Body of pancreas (tissue), 4 donors: ENCODE measurements around the gene IL1A. TPM values are rescaled to one million over a fixed set of nuclear protein-coding genes. Genes with fewer than 3 reads are reported as not detected.
"Not testable (repeated sequence)": the region's sequence is repeated elsewhere in the genome, so short reads cannot be mapped to it uniquely, and the experiment has no call there.

Source experiments
- ATAC-seq: fragments of 150-250 bp; one replicate; pipeline ENCODE4 v1.9.1; 2016
- DNase-seq, 4 donors: peaks; one replicate each; pipeline ENCODE4 v3.0.0-alpha.2; 2019
- H3K27ac ChIP-seq, 4 donors: fragments of 200-600 bp; sonication (generic); 1 replicate in 3 of 4; 2 replicates in 1 of 4; pipeline versions ENCODE4 v1.5.1 to v1.6.1; 2016 to 2019; ENCODE audit warnings: mild to moderate bottlenecking in 1 of 4, mixed read lengths in 1 of 4, moderate library complexity in 1 of 4
- H3K27me3 ChIP-seq, 2 donors: fragments of 200-600 bp; sonication (generic); one replicate each; pipeline ENCODE4 v1.6.0; 2016; ENCODE audit warnings: mild to moderate bottlenecking in 1 of 2
- H3K36me3 ChIP-seq, 2 donors: fragments of 200-600 bp; sonication (generic); replicated peaks in 1 of 2; 2 replicates each; pipeline ENCODE4 v1.5.1; 2016; ENCODE audit warnings: low read depth in 2 of 2; ENCODE audit not compliant: insufficient read depth in 1 of 2
- H3K4me1 ChIP-seq: fragments of 200-600 bp; sonication (generic); one replicate; pipeline ENCODE4 v1.6.0; 2016
- H3K4me3 ChIP-seq, 2 donors: fragments of 200-600 bp; sonication (generic); 1 replicate in 1 of 2; 2 replicates in 1 of 2; pipeline ENCODE4 v1.5.1; 2016 to 2019
- H3K9me3 ChIP-seq, 3 donors: fragments of 200-600 bp; sonication (generic); 1 replicate in 2 of 3; 2 replicates in 1 of 3; pipeline ENCODE4 v1.5.1; 2016
- CTCF ChIP-seq, 7 experiments: fragments of 450-650 bp in 4 of 7; fragments of 200-600 bp in 3 of 7; sonication (generic) in 3 of 7; IDR thresholded peaks; one replicate each; pipeline ENCODE4 v1.5.1; 2016 to 2019; ENCODE audit warnings: antibody characterized with exemption in 7 of 7
- POLR2A ChIP-seq, 3 donors: fragments of 450-650 bp; IDR thresholded peaks; one replicate each; pipeline ENCODE4 v1.6.1; 2016; ENCODE audit warnings: antibody characterized with exemption in 3 of 3, mild to moderate bottlenecking in 2 of 3
- WGBS, 2 donors: methylation state at CpG; one replicate each; pipeline ENCODE4 v1.1.5; 2017; 5-methylcytosine and 5-hydroxymethylcytosine counted together
- intact Hi-C: fragments of 100-400 bp; cut with DNase I; formaldehyde crosslinking; loops from one replicate; pipeline ENCODE4 v1.15.1; 2023
- total RNA-seq, 2 donors: library from RNA; depleted of rRNA; stranded (reverse); fragments of >200 nt; gene quantifications; one replicate each; pipeline ENCODE4 v1.1.0, GENCODE V29; 2016

IL1A gene
- total RNA-seq = not detected

DNA sequence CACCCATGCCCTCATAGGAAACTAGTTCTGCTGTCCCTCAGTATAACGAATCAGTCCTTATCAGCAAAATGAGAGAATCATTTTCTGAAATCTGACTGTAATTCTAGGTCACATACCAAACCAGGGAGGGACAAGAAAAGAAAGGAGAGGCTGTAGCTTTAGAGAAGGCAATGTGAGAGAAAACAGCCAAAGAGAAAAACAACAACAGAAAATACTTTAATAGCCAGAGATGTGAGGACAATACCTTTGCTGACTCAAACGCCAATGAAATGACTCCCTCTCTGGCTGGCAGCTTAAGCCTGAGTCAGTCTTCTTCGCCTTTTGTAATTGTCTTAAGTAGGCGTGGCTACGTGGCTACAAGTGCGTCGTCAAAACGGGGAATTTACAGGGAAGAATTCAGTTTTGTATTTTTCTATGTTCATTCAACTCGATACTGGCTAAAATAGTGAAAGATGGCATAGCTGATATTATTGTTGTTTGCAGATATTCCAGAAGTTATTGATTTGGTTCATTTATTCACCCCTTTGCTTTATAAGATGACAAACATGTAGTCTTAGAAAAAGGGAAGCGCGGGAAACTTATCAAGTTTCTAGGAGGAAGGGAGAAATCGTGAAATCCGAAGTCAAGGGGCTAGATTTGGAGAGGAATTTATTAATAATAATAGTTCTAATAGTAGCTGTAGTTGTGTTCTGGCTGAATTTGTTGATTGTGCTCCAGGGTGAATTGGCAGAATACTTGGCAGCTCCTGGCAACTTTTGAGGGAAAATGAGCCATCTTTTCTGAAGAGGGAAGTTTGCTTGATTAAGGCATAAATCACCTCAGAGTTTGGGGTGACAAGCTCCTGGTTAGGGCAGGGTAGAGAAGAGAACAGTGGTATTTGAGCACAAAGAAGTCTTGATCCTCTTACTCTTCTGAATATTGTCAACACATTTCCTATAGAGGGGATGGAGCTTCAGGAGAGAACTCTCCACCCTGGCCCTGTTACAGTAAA is at the start of gene IL1A:
Gene IL1A (minus strand): TSS at position 295 of the 991 bp plus-strand sequence. CDS start 723 bp downstream, outside the sequence.
- H3K27ac ChIP-seq = no peak within 1 kb of the TSS
- WGBS, 2 donors = 23 to 25% methylated on average over 13 of the region's 13 CpGs
- H3K9me3 ChIP-seq = no peaks in the 10 kb centered on the region
- DNase-seq (no peak), ATAC-seq (peak; percentile 12)
- TF ChIP-seq CTCF (IDR thresholded peaks at IDR 0.05) (no peak), POLR2A (IDR thresholded peaks at IDR 0.05) (no peak)
- no peak within 1 kb of the TSS for H3K4me3 ChIP-seq
- no peaks in the 10 kb centered on the region for H3K4me1 ChIP-seq
- H3K36me3 ChIP-seq = no peaks in the 10 kb centered on the region
- intact Hi-C loops = no loop called here
- no peaks in the 10 kb centered on the region for H3K27me3 ChIP-seq

DNA sequence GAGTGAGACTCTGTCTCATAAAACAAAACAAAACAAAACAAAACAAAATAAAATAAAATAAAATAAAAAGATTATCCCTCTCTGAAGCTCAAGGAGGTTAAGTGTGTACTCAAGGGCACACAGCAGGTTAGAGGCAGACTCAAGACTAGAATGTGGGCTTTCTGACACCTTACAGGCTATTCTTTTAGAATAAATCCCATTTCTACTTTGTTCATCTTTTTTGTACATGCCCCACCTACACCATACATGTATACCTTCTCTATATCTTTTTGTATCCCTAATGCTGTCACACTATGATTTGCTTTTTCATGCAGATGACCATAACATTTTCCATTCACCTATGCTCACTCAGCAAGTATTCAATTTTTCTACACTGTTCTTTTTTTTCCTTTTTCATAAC is 49.7 kb upstream of the IL1A start:
- Histone ChIP-seq H3K36me3 (no peaks in the 10 kb centered on the region), H3K4me3 (no peak overlapping the region), H3K9me3 (no peaks in the 10 kb centered on the region), H3K27me3 (no peaks in the 10 kb centered on the region), H3K4me1 (peaks cover 27% of the 10 kb centered on the region), H3K27ac (peak overlapping the region in 3 of 4 donors; percentile 19 to 58 (median 39))
- DNase-seq (no peak), ATAC-seq (no peak)
- TF ChIP-seq POLR2A (IDR thresholded peaks at IDR 0.05) (no peak), CTCF (IDR thresholded peaks at IDR 0.05) (no peak)
- intact Hi-C loops = no loop called here

DNA sequence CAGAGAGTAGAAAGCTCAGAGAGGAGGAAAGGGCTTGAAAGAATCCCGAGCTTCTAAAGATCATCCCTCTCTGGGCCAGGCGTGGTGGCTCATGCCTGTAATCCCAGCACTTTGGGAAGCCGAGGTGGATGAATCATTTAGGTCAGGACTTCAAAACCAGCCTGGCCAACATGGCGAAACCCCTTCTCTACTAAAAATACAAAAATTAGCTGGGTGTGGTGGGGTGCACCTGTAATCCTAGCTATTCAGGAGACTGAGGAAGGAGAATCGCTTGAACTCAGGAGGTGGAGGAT is 49.3 kb upstream of the IL1A start:
- H3K36me3 ChIP-seq, H3K27ac ChIP-seq, H3K4me3 ChIP-seq, H3K9me3 ChIP-seq, H3K27me3 ChIP-seq, ATAC-seq, intact Hi-C loops, DNase-seq: not testable (repeated sequence)
- 90 to 94% methylated on average over 5 of the region's 5 CpGs for WGBS, 2 donors
- peaks cover 27% of the 10 kb centered on the region for H3K4me1 ChIP-seq

GRCh38 chr2:112832841-112833638 is 48.7 kb upstream of the IL1A start:
- H3K9me3 ChIP-seq = no peaks in the 10 kb centered on the region
- H3K4me3 ChIP-seq = no peak overlapping the region
- no peaks in the 10 kb centered on the region for H3K27me3 ChIP-seq
- intact Hi-C loops = no loop called here
- peaks cover 27% of the 10 kb centered on the region for H3K4me1 ChIP-seq
- H3K27ac ChIP-seq = no peak overlapping the region
- no peak for DNase-seq
- H3K36me3 ChIP-seq = no peaks in the 10 kb centered on the region
- ATAC-seq = no peak
- TF ChIP-seq POLR2A (IDR thresholded peaks at IDR 0.05) (no peak), CTCF (IDR thresholded peaks at IDR 0.05) (no peak)
- 91 to 94% methylated on average over 14 of the region's 14 CpGs for WGBS, 2 donors
